ENCODE data around the gene KRT25.
A peak's percentile ranks its signal among the peaks of the same experiment; 100 is the strongest.
"Not testable (repeated sequence)": the region's sequence is repeated elsewhere in the genome, so short reads cannot be mapped to it uniquely, and the experiment has no call there.

The KRT25 gene

GRCh38 chr17:40750391-40750790 lies 4.7 kb downstream of the KRT25 start:
- FAIRE-seq, result no peak

- FAIRE-seq, result not testable (repeated sequence)
Observed at GRCh38 chr17:40748666-40749065, 6.5 kb downstream of the KRT25 start.

GRCh38 chr17:40738553-40738952 lies 16.6 kb downstream of the KRT25 start:
- FAIRE-seq, result no peak

- no peak for FAIRE-seq
Observed at GRCh38 chr17:40735016-40735415, 20.1 kb downstream of the KRT25 start.

- no peak for FAIRE-seq
Observed at GRCh38 chr17:40734018-40734417, 21.1 kb downstream of the KRT25 start.

GRCh38 chr17:40730970-40731369 lies 24.2 kb downstream of the KRT25 start:
- no peak for FAIRE-seq

- no peak for FAIRE-seq
Observed at GRCh38 chr17:40727447-40728231, 27.5 kb downstream of the KRT25 start.

- FAIRE-seq, result peak; percentile 30
Observed at GRCh38 chr17:40726919-40727318, 28.2 kb downstream of the KRT25 start.

GRCh38 chr17:40724656-40725055 lies 30.5 kb downstream of the KRT25 start:
- FAIRE-seq, result no peak

GRCh38 chr17:40722241-40722640 lies 32.9 kb downstream of the KRT25 start:
- no peak for FAIRE-seq

GRCh38 chr17:40720899-40721298 lies 34.2 kb downstream of the KRT25 start:
- no peak for FAIRE-seq

- FAIRE-seq, result no peak
Observed at GRCh38 chr17:40718930-40719329, 36.2 kb downstream of the KRT25 start.

GRCh38 chr17:40717776-40718175 lies 37.4 kb downstream of the KRT25 start:
- FAIRE-seq, result no peak

- no peak for FAIRE-seq
Observed at GRCh38 chr17:40714473-40714872, 40.7 kb downstream of the KRT25 start.

GRCh38 chr17:40707745-40708144 lies 47.4 kb downstream of the KRT25 start:
- FAIRE-seq, result no peak

GRCh38 chr17:40705584-40705983 lies 49.5 kb downstream of the KRT25 start:
- FAIRE-seq, result no peak

GRCh38 chr17:40703652-40704051 lies 51.5 kb downstream of the KRT25 start, which contains the start of gene KRT24:
Gene KRT24 (minus strand): TSS chr17:40703752. CDS start chr17:40703693, 59 bp downstream.
- no peak for FAIRE-seq

- FAIRE-seq, result no peak
Observed at GRCh38 chr17:40702271-40702670, 52.9 kb downstream of the KRT25 start.

GRCh38 chr17:40699853-40700252 lies 55.3 kb downstream of the KRT25 start:
- FAIRE-seq, result no peak

GRCh38 chr17:40699371-40699770 lies 55.8 kb downstream of the KRT25 start:
- no peak for FAIRE-seq

Data from G401.6 (cell line).